GM21786 (cell line): Measurements from ENCODE around the gene DUSP16.
"Not testable (repeated sequence)": the region's sequence is repeated elsewhere in the genome, so short reads cannot be mapped to it uniquely, and the experiment has no call there.

Experiments used
- ATAC-seq: cut with Tn5 transposase; IDR thresholded peaks from one replicate; pipeline ENCODE4 v1.9.1; 2021; ENCODE audit not compliant: unreplicated experiment

Gene DUSP16

DNA sequence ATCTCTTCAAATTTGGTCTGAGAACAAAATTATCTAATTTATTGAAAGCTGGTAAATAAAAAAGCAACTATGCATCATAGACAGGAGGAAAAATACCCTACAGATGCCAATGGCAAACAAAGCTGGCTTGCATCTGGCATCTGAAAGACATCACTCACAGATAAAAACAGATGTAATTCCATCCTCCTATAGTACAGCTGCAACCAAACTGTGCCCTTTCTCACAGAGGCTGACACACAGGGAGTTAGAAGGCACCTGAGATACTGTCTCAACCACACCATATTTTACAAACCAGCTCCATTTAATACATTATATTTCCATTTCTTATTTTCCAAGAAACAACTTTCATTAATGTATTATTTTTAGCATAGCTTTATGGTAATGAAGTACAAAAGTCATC, 39.4 kb downstream of the DUSP16 start:
- ATAC-seq = no peak

DNA sequence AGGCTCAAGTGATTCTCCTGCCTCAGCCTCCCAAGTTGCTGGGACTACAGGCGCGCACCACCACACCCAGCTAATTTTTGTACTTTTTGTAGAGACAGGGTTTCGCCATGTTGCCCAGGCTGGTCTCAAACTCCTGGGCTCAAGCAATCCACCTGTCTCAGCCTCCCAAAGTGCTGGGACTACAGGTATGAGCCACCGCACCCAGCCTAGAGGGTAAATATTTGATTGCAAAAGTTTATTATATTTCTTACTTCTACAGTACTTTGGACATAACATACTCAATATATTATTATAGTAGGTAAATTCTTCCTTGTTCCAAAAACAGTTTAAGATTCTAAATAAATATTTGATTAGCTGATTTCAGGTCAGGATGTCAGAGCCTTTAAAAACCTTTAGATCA, 40.0 kb downstream of the DUSP16 start:
- ATAC-seq = not testable (repeated sequence)

DNA sequence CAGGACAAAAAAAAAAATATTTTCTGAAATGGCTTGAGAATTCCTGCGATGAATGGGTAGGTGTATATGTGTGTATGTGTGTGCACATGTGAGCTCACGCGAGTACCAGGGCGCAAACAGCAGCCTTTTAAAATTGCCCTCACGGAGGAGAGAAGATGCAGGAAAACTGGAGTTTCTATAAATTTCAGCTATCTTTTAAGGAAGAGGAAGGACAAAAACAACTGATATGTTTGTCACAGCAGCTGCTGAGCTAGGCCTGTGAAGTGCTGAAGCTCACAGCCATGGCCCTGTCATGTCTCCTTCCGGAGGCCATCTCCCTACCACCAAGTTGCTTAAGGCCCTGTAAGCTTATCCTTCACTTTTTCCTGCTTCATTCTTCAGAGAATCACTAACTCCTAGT, 40.8 kb downstream of the DUSP16 start:
- ATAC-seq = no peak

DNA sequence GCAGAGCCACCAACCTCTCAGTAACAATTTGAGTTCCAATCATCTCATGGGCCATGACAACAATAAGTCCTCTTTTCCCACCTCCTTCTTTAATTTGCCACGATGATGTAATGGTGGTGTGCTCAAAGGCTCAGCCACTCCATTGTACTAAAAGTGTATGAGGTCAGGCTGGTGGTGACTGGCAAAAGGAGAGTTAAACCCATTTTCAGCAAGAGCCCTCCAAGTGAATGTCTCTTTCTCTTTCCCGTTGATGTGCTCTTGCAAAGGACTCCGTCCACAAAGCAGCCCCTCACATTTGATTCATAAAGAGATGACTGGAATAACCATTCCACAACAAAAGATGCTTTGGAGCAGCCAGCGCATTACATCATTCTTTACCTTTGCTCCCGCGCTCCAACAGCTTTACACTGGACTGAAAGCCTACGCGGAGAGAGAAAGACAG, 41.6 kb downstream of the DUSP16 start:
- no peak for ATAC-seq

DNA sequence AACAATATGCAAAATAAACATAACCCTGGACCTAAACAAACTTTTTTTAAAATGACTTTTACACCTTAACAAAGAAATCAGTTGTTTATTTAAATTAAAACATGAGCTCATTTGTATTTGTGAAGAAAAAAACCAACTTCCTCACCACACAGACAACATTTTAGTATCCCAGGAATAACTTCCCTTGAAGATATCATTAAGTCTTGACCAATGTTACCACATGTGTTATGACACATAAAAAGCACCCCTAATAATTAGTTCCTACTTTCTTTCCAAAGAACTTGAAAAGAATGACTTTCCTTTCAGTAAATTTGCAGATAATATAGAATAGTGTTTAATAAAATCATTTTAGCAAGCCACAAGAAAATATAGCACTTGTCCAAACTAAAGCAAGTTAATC, 42.4 kb downstream of the DUSP16 start:
- no peak for ATAC-seq

DNA sequence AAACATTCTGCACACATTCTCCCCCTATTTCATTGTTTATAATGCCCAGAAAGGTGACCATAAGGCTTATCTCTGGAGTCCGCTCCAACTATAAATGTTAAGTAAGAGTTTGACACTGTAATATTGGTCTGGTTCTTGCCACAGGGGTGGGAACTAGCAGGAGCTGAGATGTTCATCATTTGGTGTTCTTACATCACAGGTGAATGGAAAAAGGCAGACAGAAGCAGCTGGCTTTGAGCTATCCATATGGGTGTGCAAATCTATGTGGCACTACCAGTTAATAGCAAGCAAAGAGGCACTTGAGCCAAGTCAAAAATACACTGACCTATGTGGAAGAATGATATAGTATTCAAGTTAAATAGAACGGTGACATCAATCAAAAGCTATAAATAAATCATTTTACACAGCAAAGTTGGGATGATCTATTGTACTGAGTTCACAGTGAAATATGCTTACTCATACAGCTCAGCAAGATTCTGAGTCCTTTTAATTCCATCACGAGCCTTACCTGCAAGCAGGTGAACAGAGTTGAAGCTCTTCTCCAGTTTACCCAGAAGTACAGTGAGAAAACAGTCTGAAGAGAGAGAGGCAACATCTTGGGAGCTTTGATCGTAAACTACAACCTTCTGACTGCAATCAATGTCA, 43.2 kb downstream of the DUSP16 start:
- no peak for ATAC-seq

DNA sequence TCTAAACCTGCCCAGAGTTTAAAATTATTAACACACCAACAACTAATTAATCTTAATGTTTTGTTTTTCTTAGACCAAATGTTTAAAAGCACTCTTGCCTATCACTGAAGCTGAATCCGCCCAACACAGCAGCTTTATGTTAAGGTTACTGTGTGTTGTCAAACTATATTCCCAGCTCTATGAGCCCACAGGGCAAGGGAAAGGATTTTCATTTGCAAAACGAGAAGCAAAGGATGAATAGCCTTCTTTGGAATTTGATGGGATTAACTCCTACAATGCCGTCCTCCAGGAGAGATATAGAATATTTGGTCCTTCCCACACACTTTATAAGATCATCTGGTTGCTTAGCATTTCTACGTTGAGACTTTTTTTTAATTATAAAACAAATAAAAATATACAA, 43.7 kb downstream of the DUSP16 start:
- ATAC-seq = no peak

DNA sequence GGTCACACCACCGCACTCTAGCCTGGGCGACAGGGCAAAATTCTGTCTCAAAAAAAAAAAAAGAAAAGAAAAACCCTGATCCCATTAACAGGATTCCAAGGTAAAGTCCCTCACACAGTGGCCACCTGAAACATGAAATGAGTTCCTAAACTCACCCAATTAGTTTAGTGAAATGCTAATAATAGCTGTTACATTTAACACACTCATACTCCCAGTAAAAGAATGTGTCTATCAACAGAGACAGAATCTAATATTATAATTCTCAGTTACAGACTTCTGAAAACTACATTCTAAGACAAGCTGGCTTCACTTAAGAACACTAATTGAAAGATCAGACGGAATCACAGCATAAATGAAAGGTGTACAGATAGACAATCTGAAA, 44.2 kb downstream of the DUSP16 start:
- no peak for ATAC-seq

DNA sequence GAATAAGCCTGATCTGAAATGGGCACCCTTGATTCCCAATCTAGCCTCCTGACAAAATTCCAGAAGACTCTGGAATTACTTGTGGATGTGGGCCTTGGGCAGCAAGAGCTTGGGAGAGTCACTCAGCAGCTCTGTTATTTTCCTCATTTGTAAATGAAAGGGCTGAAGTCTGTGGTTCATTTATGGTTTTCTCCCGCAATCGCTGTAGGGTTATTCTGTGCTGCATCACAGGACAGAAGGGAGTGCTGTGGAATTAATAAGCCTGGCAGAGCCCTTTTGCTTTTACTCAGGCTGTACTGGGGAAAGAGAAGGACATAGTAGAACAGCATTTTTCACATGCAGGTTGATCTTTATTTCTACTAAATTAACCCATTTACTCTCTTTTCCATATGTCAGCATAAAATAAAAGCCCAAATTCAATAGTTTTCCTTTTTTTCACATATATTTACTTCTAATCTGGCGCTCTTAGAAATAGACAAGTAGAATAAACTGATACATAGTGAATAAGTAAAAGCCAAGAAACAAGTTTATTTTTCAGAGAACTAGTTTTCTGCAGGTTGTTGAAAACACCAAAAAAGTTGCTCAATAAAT, 49.2 kb downstream of the DUSP16 start:
- ATAC-seq = no peak

DNA sequence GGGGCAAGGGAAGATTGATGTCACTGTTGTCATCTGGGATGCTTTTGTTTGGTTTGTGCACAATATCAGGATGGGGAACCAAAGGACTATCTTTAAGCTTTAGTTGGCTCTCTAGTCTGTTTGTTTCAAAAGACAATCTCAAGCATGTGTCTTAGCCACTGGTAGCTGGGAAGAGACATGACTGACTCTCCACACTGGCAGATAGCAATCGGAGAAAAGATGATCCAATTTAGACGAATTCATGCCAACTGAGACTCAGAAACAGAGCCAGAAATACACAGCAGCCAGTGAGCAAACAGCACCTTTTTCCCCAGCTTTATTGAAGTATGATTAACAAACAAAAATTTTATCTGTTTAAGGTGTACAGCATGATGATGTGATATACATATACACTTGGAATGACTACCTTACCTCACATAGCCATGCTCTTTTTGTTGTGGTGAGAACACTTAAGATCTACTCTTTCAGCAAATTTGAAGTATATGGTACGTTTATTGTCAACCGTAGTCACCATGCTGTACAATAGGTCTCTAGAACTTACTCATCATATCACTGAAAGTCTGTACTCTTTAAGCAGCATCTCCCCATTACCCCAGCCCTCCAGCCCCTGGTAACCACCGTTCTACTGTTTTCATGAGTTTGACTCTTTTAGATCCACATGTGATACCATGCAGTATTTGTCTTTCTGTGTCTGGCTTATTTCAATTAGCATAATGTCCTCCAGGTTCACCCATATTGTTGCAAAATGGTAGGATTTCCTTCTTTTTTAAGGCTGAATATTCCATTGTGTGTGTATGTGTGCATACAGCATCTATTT, 50.6 kb downstream of the DUSP16 start:
- ATAC-seq = no peak

DNA sequence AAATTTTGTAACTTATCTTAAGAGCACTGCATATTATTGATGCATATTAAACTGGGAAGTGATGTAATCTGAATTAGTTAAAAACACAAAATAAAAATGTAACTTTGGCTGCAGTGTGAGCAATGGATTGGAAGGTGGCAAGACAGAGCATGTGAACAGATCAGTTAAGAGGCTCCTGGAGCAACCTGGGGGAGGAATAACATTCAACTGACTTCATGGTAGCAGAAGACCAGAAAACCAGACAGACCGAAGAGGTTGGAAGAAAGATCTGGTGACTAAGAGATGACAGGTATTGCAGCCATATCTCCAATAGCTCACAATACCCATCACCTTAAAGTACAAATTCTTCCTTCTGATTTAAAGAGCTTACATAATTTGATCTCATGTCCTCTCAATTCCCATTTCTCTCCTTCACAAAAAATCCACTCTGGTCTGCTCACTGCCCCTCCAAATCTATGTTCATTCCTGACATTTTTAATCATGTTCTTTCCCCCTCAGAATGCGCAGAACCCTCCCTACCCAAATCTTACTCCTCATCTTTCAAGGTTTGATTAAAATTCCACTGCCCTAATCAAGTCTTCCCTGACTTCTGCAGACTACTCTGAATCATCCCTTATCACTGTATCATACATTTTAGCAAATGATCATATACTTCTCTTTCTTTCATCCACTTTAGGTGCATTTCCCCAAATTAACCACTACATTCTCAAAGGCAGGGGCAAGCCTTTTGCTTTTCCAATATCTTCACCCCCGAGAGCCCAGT, 51.5 kb downstream of the DUSP16 start:
- ATAC-seq = no peak

DNA sequence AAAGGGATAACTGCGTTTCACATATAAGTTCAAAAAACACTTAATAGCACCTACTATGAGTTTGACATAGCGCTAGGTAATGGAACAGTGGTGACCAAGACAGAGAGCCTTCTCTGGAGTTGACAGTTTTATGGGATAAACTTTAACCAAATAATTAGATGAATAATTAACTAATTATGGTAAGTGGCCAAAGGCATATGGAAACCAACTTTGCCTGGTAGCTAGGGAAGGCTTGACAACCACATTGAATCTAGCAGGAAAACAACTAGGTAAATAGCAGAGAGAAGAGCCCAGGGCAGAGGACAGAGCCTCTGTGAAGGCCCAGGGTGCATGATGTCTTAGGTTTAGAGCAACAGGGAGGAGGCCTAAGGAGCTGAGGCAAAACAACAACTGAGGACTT, 52.1 kb downstream of the DUSP16 start:
- no peak for ATAC-seq

DNA sequence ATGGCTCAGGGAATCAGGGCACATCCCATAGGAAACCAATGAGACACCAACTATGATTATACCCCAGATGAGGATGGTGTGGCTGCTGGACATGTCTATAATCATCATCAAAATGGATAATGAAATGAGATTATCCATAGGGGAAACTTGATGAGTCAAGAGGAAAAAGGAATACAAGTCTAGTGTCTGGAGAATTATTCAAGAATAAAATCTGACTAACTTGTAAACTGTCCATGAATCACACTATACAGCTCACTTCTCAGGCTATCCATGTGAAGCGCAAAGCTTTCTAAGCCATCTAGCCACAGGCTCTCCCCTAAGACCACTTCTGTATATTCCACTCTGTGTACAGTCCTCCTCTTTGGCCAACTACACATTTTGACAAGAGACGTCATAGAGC, 52.5 kb downstream of the DUSP16 start:
- ATAC-seq = no peak

DNA sequence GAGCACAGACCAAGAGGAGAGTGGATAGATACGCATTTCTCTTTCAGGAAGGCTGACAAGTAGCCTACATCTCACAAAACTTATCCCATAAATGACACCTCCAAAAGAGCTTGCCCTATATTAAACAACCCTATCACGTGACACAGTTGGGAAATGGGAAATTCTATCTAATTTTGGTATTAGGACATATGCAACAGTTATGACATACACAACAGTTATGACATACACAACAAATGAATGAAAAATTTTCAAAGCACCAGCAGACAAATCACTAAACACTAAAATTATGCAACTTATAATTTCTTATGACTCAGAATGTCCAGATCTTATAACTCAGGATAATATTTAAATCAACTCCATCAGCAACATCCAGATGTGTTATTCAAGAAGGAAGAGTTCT, 54.1 kb downstream of the DUSP16 start:
- no peak for ATAC-seq

DNA sequence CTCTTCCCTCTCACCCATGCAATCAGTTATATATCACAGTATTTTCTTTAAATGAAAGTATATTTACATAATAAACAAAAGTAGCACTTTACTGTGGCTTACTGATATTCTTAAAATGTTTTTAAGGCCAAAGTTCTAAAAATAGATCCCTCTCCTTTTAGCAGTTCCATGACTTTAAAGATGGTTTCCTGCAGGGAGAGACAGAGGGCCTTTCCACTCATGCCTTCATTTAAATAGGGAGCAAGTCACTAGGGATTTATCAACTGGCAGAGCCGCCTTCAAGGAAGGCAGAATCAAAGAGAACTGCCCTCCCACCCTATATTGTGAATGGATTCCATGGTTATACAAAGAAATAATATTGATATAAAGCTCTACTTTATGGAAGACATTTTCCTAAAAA, 55.5 kb downstream of the DUSP16 start:
- no peak for ATAC-seq

DNA sequence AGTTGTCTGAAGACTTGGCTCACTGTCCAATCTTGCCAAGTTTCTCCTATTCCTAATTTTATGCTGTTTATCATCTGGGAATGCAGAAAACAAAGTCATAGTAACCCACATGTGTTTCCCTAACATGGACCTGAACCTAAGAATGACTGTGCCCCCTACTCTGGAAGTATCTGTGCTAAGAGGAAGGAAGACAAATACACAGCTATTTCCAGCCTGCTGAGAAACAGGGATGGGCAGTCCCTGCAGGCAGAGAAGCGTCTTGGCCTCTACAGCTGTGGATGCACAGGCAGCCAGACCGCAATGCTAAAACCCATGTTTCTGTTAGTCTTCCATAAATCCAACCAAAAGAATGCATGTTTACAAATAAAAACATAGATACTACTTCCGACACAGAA, 56.2 kb downstream of the DUSP16 start:
- no peak for ATAC-seq

DNA sequence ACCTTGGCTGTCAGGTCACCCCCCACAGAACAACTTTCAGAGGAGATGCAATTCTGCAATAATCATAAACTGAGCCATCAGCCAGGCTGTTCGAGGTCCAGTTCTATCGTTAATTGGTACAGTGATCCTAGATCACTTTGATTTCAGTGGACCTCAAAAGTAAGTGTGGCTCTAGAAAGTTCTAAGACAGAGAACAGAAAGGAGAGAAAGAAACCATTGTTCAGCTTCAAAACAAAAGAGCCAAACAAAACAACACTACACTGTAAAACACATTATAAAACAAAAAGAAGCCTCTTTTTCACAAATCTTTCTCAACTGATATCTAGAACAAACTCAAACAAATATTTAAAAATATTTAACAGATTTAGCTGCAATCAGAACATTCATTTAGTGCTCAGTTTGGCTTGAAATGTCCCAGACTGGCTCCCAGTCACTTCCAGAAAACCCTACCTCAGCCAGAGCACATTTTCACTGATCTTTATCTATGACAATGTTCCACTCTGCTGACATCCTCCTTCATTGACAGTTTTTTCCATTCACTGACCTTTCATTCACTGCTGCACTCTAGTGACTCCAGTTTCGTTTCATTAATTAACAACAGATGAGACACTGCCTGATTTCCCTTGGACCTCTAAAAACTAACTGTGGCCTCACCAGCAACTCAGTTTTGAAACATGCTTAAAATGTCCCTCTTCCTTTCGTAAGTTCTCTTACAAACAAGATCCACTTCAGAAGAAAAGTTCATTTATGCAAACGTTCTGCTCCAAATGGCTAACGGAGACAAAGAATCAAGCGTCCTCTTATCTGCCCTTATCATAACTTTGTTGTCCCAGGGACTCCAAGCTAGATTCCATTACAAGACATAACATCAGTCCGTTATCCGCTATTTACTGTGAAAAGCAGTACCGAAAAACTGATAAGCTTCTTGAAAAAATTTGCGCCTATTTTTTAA, 56.8 kb downstream of the DUSP16 start:
- peak; percentile 82 for ATAC-seq

DNA sequence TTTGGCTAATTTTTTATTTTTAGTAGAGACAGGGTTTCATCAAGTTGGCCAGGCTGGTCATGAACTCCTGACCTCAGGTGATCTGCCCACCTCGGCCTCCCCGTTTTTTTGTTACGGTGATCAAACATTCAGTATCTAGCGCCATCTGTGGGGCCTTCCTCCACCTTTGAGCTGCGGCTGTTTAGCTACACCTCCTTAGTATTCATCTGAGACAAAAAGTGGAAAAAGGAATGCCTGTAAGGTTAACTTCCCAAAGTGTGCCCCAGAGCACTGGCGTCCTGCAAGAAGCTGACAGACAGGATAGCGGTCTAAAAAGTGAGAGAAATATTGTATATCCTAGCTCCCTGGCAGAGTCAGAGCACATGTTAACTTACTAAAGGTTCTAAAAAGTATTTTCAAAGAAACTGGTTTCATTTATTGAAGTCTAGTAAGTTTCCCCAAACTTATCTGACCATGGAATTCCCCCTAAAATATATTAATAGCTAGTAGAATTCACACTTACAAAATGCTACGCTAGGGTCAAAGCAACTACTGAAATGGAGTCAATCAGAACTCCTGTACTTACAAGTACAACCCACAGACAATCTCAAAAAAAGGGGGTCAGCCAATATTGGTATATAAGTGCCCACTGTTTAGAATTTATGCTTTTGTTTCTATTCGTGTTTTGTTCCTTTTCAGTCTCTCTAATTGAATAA, 59.1 kb downstream of the DUSP16 start:
- ATAC-seq = no peak

DNA sequence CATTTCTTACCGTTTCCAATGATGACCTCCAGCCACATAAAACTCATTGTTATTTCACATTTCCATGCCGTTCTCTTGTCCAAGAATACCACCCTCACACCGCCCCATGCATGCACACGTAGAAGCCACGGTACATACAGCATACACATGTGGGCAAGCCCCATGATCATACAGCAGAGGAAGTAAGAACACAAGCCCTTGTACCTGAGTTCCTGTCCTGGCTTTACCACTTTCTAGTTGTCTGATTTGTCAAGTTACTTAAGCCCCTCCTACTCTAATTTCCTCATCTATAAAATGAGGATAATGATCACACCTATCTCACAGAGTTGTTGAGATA, 59.9 kb downstream of the DUSP16 start:
- no peak for ATAC-seq
